Measurements from ENCODE around the gene PIWIL1.

GRCh38 chr12:130330685-130331084 lies 7.0 kb upstream of the PIWIL1 start:
- no peak for TF ChIP-seq CTCF (conservative IDR thresholded peaks at IDR 0.05 in 1 of 2, IDR thresholded peaks at IDR 0.05 in 1 of 2; ENCODE audit: extremely low read depth in 1 of 2, insufficient read depth in 1 of 2, low read depth in 1 of 2, low read length in 2 of 2)
- no peak for TF ChIP-seq EZH2 (IDR thresholded peaks at IDR 0.05; ENCODE audit: borderline replicate concordance, low read length)
